Measurements from ENCODE around the gene MMP25.
"Not testable (repeated sequence)": the region's sequence is repeated elsewhere in the genome, so short reads cannot be mapped to it uniquely, and the experiment has no call there.

MMP25 gene

DNA sequence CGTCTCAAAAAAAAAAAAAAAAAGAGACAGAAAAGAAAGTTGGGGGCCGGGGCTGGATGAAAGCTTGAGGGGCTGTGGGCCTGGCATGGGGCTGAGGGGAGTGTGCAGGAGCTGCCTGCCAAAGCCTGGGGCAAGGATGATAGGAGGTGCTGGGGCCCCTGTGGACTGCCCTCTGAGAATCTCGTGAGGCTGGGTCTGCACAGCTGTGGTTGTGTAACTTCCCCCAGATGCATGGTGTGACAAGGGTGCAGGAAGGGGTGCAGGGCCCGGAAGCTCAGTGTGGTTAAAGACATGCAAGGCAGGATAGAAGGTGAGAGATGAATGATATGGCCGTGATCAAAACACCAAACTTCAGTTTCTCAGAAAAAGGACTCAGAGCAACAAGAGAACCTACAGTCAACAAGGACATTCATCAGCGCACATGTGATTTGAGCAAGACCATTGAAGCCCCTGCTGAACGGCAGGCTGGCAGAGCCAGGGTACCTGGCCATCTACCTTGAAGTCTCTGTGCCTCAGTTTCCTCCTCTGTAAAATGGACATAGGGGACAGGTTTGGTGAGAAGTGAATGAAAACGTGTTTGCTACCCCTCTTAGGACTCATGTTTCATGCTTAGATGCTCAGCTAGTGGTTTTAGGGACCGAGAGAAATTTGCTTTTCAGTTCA, 28.6 kb downstream of the MMP25 start:
- Mint-ChIP-seq H3K36me3 (ENCODE audit: low read depth) (peaks cover 31% of the 10 kb centered on the region), H3K9me3 (no peaks in the 10 kb centered on the region)

DNA sequence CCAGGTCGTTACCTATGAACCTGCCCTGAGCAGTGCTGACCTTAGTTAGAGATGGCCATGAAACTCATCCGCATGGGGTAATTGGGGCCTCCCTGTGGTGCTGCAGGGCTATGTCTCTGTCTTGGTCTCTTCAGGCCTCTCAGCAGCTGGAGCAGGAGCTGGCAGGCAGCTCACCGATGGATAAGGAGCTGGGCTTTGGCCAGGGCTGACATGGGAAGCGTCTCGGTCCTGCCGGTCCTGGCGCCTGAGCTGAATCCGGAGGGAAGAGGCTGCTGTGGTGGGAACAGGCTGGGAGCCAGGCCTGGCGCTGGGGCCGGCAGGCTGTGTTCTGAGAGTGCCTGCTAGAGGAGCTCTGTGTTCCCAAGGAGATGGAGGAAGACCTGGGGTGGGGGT, 29.2 kb downstream of the MMP25 start:
- H3K4me1 Mint-ChIP-seq (ENCODE audit: low read depth) = peaks cover 39% of the 10 kb centered on the region
- H3K4me3 Mint-ChIP-seq = no peak overlapping the region
- H3K36me3 Mint-ChIP-seq (ENCODE audit: low read depth) = peaks cover 36% of the 10 kb centered on the region
- intact Hi-C loops (cut with micrococcal nuclease) = no loop called here
- no peak overlapping the region for H3K27ac Mint-ChIP-seq
- H3K27me3 Mint-ChIP-seq = peaks cover 3% of the 10 kb centered on the region
- no peaks in the 10 kb centered on the region for H3K9me3 Mint-ChIP-seq

More for the DNA sequence above, 28.6 kb downstream of the MMP25 start:
- Mint-ChIP-seq H3K27me3 (peaks cover 3% of the 10 kb centered on the region), H3K27ac (no peak overlapping the region), H3K4me1 (ENCODE audit: low read depth) (peaks cover 42% of the 10 kb centered on the region), H3K4me3 (peak overlapping the region; percentile 4)
- intact Hi-C loops (cut with micrococcal nuclease) = no loop called here

DNA sequence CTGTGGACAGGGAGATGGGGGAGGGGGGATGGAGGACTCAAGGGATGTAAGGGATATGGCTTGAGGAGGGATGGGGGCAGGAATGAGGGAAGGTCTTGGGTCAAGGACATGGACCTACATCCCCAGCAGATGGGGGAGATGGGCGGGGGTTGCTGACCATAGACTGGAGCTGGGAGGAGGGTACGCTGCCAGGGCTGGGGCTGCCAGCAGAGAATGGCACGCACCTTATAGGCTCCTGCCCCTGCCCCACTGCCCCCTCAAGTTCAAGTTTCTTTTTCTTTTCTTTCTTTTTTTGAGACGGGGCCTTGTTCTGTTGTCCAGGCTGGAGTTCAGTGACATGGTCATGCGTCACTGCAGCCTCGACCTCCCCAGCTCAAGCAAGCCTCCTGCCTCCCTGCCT, 29.6 kb downstream of the MMP25 start:
- H3K27me3 Mint-ChIP-seq; intact Hi-C loops (cut with micrococcal nuclease); H3K27ac Mint-ChIP-seq; H3K9me3 Mint-ChIP-seq; H3K4me3 Mint-ChIP-seq: not testable (repeated sequence)
- peaks cover 39% of the 10 kb centered on the region for H3K4me1 Mint-ChIP-seq (ENCODE audit: low read depth)
- peaks cover 40% of the 10 kb centered on the region for H3K36me3 Mint-ChIP-seq (ENCODE audit: low read depth)

DNA sequence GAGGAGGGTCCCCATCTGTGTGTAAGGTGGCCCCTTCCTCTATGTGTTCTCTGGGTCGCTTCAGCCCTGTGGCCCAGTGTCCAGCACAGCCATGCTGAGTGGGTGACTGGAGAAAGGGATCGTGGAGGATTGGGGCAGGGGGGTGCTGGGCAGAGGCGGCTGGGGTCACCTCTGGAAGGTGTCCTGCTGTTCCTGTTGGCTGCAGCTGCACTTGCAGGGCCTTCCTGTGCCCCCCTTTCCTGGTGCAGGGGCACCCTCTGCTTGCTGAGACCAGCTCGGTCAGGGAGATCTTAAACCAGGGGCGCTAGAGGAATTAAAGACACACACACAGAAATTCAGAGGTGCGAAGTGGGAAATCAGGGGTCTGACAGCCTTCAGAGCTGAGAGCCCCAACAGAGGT, 30.2 kb downstream of the MMP25 start:
- H3K27me3 Mint-ChIP-seq = peaks cover 3% of the 10 kb centered on the region
- peaks cover 46% of the 10 kb centered on the region for H3K36me3 Mint-ChIP-seq (ENCODE audit: low read depth)
- H3K4me1 Mint-ChIP-seq (ENCODE audit: low read depth) = peaks cover 36% of the 10 kb centered on the region
- intact Hi-C loops (cut with micrococcal nuclease) = no loop called here
- no peak overlapping the region for H3K27ac Mint-ChIP-seq
- H3K4me3 Mint-ChIP-seq = no peak overlapping the region
- H3K9me3 Mint-ChIP-seq = no peaks in the 10 kb centered on the region

DNA sequence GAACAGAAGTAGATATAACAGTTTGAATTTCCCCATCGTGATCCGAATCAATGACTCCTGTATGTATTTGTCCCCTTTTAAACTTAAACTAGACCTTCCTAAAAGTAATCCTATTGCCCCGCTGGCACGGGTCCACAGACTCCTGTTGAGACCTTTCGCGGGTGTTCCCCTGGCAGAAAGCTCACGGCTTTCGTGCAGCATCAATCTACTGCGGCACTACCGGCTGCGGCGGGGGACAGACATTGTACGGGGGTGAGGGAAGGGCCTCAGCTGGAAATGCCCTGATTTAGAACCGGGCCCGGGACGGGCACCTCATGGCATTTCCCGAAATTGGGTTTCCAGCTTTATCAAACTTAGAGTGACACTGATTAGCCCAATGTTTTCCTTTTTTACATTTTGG, 33.7 kb downstream of the MMP25 start:
- no peak overlapping the region for H3K4me3 Mint-ChIP-seq
- H3K27me3 Mint-ChIP-seq = no peaks in the 10 kb centered on the region
- intact Hi-C loops (cut with micrococcal nuclease) = no loop called here
- H3K4me1 Mint-ChIP-seq (ENCODE audit: low read depth) = peaks cover 13% of the 10 kb centered on the region
- H3K9me3 Mint-ChIP-seq = no peaks in the 10 kb centered on the region
- no peak overlapping the region for H3K27ac Mint-ChIP-seq
- peaks cover 74% of the 10 kb centered on the region for H3K36me3 Mint-ChIP-seq (ENCODE audit: low read depth)

DNA sequence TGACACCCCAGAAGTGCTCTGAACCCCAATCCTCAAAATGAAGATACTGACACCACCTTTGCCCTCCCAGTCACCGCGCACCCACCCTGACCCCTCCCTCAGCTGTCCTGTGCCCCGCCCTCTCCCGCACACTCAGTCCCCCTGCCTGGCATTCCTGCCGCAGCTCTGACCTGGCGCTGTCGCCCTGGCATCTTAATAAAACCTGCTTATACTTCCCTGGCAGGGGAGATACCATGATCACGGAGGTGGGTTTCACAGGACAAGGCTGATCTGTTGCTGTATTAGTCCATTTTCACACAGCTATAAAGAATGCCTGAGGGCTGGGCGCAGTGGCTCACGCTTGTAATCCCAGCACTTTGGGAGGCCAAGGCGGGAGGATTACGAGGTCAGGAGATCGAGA, 35.6 kb downstream of the MMP25 start:
- H3K4me3 Mint-ChIP-seq; H3K27ac Mint-ChIP-seq; H3K27me3 Mint-ChIP-seq; intact Hi-C loops (cut with micrococcal nuclease); H3K9me3 Mint-ChIP-seq: not testable (repeated sequence)
- H3K36me3 Mint-ChIP-seq (ENCODE audit: low read depth) = peaks cover 66% of the 10 kb centered on the region
- H3K4me1 Mint-ChIP-seq (ENCODE audit: low read depth) = peaks cover 25% of the 10 kb centered on the region

DNA sequence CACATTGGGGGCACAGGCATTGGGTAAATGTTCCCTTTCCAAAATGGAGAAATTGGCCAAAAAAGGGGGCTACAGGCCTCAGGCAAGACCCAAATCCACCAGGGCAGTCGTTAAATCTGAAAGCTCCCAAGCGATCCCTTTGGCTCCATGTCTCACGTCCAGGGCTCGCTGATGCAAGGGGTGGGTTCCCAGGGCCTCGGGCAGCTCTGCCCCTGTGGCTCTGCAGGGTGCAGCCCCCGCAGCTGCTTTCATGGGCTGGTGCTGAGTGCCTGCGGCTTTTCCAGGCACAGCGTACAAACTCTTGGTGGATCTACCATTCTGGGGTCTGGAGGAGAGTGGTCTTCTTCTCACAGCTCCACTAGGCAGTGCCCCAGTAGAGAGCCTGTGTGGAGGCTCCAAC, 37.0 kb downstream of the MMP25 start:
- H3K4me3 Mint-ChIP-seq; H3K27me3 Mint-ChIP-seq; H3K9me3 Mint-ChIP-seq; H3K27ac Mint-ChIP-seq; intact Hi-C loops (cut with micrococcal nuclease): not testable (repeated sequence)
- peaks cover 54% of the 10 kb centered on the region for H3K36me3 Mint-ChIP-seq (ENCODE audit: low read depth)
- peaks cover 40% of the 10 kb centered on the region for H3K4me1 Mint-ChIP-seq (ENCODE audit: low read depth)

DNA sequence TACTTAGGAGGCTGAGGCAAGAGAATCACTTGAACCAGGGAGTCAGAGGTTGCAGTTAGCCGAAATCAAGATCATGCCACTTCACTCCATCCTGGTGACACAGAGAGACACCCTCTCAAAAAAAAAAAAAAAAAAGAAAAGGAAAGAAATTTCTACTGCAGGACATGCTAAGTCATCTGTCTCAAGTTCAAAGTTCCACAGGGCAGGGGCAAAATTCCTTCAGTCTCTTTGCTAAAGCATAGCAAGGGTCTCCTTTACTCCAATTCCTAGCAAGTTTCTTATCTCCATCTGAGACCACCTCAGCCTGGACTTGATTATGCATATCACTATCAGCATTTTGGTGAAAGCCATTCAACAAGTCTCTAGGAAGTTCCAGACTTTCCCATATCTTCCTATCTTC, 38.1 kb downstream of the MMP25 start:
- no peak overlapping the region for H3K4me3 Mint-ChIP-seq
- H3K9me3 Mint-ChIP-seq = no peaks in the 10 kb centered on the region
- H3K36me3 Mint-ChIP-seq (ENCODE audit: low read depth) = peaks cover 48% of the 10 kb centered on the region
- no peaks in the 10 kb centered on the region for H3K27me3 Mint-ChIP-seq
- H3K4me1 Mint-ChIP-seq (ENCODE audit: low read depth) = peaks cover 40% of the 10 kb centered on the region
- intact Hi-C loops (cut with micrococcal nuclease) = no loop called here
- H3K27ac Mint-ChIP-seq = no peak overlapping the region

DNA sequence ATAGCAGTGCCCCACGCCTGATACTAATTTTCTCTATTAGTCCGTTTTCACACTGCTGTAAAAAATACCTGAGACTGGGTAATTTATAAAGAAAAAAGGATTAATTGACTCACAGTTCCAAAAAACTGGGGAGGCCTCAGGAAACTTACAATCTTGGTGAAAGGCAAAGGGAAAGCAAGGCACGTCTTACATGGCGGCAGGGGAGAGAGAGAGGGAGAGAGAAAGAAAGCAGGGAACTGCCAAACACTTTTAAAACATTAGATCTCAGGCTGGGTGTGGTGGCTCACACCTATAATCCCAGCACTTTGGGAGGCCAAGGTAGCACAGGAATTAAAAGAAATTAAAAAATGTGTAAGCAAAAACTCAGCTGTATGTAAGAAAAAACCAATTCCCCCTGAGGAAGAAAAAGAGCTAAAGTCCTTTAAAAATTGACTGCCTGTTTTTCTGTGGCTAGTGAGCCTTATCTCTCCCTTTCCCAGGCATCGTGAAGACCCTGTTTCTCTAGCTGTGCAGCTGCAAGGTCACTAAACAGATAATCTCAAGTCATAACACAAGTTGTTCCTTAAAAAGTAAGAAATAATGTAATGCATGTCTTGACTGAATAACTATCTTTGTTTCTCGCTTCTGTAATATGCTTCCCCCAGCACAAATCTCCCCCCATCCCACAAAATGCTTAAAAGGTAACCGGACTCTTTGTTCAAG, 38.8 kb downstream of the MMP25 start:
- peak overlapping the region; percentile 89 for H3K27ac Mint-ChIP-seq
- peaks cover 40% of the 10 kb centered on the region for H3K4me1 Mint-ChIP-seq (ENCODE audit: low read depth)
- H3K4me3 Mint-ChIP-seq = peak overlapping the region; percentile 81
- peaks cover 42% of the 10 kb centered on the region for H3K36me3 Mint-ChIP-seq (ENCODE audit: low read depth)
- H3K9me3 Mint-ChIP-seq = no peaks in the 10 kb centered on the region
- intact Hi-C loops (cut with micrococcal nuclease) = no loop called here
- H3K27me3 Mint-ChIP-seq = no peaks in the 10 kb centered on the region

DNA sequence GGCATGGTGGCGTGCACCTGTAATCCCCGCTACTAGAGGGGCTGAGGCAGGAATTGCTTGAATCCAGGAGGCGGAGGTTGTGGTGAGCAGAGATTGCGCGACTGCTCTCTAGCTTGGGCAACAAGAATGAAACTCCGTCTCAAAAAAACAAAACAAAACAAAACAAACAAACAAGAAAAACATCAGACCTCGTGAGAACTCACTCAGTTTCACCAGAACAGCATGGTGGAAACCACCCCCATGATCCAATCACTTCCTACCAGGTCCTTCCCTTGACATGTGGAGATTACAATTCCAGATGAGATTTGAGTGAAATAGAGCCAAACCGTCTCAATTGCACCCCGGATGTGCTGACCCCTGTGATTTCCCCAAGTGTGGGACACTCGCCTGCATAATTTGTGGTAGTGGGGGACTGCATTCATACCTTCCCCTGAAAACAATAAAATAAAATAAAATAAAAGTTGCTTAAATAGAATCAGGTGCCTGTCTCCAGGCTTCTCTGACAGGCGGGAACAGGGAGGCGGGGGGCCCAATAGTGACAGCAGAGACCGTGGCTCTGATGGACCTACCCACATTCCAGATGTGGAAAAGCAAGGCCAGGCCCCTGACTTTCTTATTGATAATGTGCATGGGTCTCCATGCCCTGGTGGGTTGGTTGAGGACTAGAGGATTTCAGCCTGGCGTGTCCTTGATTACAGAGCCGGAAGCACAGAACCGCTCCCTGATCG, 39.7 kb downstream of the MMP25 start:
- intact Hi-C loops (cut with micrococcal nuclease) = no loop called here
- peaks cover 32% of the 10 kb centered on the region for H3K36me3 Mint-ChIP-seq (ENCODE audit: low read depth)
- peak overlapping the region; percentile 81 for H3K4me3 Mint-ChIP-seq
- peaks cover 2% of the 10 kb centered on the region for H3K27me3 Mint-ChIP-seq
- peaks cover 40% of the 10 kb centered on the region for H3K4me1 Mint-ChIP-seq (ENCODE audit: low read depth)
- no peaks in the 10 kb centered on the region for H3K9me3 Mint-ChIP-seq
- peak overlapping the region; percentile 89 for H3K27ac Mint-ChIP-seq

DNA sequence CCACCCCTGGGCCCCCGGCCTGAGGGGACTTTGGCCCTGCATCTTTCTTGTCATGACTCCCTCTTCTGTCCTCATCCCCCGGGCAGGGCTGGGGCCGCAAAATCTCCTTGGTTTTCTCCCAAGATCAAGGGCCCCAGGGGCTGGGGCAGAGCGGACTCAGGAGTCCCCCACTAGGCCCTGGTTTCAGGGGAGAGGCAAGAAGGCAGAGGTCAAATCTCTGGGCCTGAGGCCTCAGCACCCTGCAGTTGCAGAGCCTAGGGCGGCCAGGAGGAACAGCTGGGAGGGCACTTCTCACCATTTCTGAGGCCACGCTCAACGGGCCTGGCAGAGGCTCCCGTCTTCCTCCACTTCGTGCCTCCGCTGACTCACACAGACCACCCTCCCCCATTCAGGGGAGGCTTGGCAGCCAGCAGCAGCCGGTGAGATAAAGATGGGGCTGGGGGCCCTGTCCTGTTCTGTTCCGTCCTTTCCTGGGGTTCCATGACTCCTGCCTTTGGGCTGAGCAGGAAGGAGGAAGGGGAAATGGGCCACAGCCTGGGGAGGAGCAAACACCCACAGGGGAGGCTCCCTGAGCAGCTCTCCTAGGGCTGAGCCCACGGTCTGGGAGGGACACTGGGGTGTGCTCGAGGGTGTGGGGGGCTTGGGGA, 40.4 kb downstream of the MMP25 start:
- H3K9me3 Mint-ChIP-seq = no peaks in the 10 kb centered on the region
- peaks cover 2% of the 10 kb centered on the region for H3K27me3 Mint-ChIP-seq
- peaks cover 40% of the 10 kb centered on the region for H3K4me1 Mint-ChIP-seq (ENCODE audit: low read depth)
- peak overlapping the region; percentile 89 for H3K27ac Mint-ChIP-seq
- intact Hi-C loops (cut with micrococcal nuclease) = no loop called here
- peaks cover 28% of the 10 kb centered on the region for H3K36me3 Mint-ChIP-seq (ENCODE audit: low read depth)
- H3K4me3 Mint-ChIP-seq = peak overlapping the region; percentile 81

DNA sequence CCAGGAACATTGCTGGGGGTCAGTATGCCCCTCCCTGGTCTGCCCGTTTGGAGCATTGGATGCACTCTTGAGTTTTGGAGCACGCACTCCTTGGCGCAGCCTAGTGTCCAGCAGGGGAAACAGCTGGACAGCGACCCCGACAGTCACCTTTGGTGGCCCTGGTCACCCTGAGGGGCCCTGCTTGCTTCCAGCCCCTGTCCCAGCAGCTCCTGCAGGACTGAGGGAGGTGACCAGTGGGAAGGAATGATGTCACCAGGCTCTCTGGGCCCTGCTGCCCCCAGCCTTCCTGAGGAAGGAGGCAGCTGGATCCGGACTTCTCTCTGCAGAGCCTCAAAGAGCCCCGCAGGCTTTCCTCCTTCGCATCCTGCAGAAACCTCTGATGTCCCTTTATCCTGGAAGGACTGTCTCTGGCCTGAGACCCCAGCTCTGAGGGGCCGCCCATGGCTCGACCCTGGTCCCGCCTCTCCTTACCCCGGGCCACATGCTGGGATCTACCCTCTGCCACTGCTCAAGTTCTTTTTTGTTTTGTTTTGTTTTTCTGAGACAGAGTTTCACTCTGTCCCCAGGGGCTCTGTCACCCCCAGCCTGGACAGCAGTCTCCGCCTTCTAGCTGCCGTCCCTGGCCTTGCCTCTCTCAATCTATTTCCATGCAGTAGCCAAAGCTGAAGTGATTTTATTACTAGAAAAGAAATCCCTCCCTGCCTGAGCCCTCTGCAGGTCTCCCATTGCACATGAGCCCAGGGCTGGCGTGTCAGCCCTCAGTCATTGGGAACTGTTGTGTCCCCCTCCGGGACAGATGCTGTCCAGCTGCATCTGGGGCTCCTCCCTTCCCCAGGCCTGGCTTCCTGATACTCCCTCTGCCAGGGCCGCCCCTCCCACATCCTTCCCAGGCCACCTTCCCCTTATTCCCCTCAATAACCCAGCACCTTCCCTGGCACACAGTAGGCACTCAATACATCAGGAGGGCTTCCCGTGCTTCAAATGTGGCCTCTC, 41.2 kb downstream of the MMP25 start:
- intact Hi-C loops (cut with micrococcal nuclease) = no loop called here
- H3K27me3 Mint-ChIP-seq = peaks cover 9% of the 10 kb centered on the region
- peaks cover 40% of the 10 kb centered on the region for H3K4me1 Mint-ChIP-seq (ENCODE audit: low read depth)
- H3K36me3 Mint-ChIP-seq (ENCODE audit: low read depth) = peaks cover 22% of the 10 kb centered on the region
- no peaks in the 10 kb centered on the region for H3K9me3 Mint-ChIP-seq
- peak overlapping the region; percentile 81 for H3K4me3 Mint-ChIP-seq
- peak overlapping the region; percentile 89 for H3K27ac Mint-ChIP-seq

DNA sequence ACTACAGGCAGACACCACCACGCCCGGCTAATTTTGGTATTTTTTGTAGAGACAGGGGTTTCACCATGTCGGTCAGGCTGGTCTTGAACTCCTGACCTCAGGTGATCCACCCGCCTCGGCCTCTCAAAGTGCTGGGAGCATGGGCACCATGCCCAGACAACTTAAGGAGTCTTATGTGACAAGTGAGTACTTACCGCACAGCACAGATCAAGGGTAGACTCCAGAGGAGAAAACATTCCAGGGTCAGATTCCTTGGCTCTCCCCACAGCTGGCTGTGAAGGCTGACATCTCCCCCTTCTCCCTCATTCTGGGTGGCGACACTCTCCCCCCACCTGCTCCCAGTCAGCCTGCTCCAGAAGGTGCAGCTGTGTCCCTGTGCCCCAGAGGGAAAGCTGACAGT, 42.1 kb downstream of the MMP25 start:
- H3K27ac Mint-ChIP-seq = peak overlapping the region; percentile 89
- peaks cover 14% of the 10 kb centered on the region for H3K27me3 Mint-ChIP-seq
- H3K4me1 Mint-ChIP-seq (ENCODE audit: low read depth) = peaks cover 40% of the 10 kb centered on the region
- peaks cover 13% of the 10 kb centered on the region for H3K36me3 Mint-ChIP-seq (ENCODE audit: low read depth)
- no peaks in the 10 kb centered on the region for H3K9me3 Mint-ChIP-seq
- intact Hi-C loops (cut with micrococcal nuclease) = no loop called here
- H3K4me3 Mint-ChIP-seq = no peak overlapping the region
